ENCODE data around the gene CASKIN2.

CASKIN2 gene, protein sequence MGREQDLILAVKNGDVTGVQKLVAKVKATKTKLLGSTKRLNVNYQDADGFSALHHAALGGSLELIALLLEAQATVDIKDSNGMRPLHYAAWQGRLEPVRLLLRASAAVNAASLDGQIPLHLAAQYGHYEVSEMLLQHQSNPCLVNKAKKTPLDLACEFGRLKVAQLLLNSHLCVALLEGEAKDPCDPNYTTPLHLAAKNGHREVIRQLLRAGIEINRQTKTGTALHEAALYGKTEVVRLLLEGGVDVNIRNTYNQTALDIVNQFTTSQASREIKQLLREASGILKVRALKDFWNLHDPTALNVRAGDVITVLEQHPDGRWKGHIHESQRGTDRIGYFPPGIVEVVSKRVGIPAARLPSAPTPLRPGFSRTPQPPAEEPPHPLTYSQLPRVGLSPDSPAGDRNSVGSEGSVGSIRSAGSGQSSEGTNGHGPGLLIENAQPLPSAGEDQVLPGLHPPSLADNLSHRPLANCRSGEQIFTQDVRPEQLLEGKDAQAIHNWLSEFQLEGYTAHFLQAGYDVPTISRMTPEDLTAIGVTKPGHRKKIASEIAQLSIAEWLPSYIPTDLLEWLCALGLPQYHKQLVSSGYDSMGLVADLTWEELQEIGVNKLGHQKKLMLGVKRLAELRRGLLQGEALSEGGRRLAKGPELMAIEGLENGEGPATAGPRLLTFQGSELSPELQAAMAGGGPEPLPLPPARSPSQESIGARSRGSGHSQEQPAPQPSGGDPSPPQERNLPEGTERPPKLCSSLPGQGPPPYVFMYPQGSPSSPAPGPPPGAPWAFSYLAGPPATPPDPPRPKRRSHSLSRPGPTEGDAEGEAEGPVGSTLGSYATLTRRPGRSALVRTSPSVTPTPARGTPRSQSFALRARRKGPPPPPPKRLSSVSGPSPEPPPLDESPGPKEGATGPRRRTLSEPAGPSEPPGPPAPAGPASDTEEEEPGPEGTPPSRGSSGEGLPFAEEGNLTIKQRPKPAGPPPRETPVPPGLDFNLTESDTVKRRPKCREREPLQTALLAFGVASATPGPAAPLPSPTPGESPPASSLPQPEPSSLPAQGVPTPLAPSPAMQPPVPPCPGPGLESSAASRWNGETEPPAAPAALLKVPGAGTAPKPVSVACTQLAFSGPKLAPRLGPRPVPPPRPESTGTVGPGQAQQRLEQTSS (N-terminal part only)

DNA sequence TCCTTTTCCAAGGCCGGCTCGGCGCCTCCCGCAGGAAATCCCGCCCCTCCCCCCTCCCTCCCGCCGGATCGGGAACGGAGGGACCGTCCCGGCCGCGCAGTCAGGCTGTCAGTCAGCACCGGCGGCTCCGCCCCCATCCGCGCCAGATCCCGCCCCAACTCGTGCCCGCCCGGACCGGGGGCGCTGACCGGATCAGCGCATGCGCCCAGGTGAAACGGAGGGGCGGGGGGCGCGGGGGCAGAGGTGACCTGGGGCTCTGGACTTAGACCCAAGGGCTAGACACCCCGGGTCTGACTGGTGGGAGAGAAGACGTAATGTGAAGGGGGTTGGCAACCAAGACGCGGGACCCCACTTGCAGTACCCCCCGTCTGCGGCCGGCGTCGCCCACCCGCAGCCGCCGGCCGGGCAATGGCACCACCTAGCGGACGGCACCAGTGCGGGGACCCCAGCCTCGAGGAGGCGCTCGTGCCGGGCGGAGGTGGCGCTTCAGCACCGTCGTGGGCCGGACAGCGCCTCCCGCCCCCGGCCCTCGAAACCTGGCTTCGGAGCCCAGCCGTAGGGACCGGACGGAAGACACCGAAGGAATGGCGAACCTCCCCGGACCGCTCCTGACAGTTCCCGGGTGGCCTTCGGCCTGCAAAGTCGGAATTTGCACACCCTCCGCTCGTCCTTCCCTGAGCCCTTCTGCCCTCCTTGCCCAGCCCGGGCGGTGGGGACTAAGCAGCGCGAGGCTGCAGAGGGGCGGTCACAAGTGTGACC is at the start of gene CASKIN2:
CASKIN2 (minus strand) TSS at position 42 of the 759 bp plus-strand sequence. CDS start 1,733 bp downstream, outside the sequence.
- peak within 1 kb of the TSS; percentile 79 for H3K27ac ChIP-seq (ENCODE audit: low read depth, low read length)
- H3K9me3 ChIP-seq (ENCODE audit: control insufficient read depth in 5 of 5, low read length in 5 of 5), result no peaks in the 10 kb centered on the region
- H3K36me3 ChIP-seq (ENCODE audit: control insufficient read depth in 5 of 5, insufficient read depth in 5 of 5, low read length in 5 of 5), result peaks cover 0 to 17% (median 9%) of the 10 kb centered on the region in 5 donors
- peak within 1 kb of the TSS; percentile 78 to 92 (median 81) for H3K4me3 ChIP-seq (ENCODE audit: low read depth in 1 of 5, low read length in 5 of 5)
- peak within 1 kb of the TSS; percentile 63 to 93 (median 85) for H3K9ac ChIP-seq (ENCODE audit: low read length in 5 of 5)
- peaks cover 5 to 65% (median 54%) of the 10 kb centered on the region in 5 donors for H3K4me1 ChIP-seq (ENCODE audit: control insufficient read depth in 5 of 5, insufficient read depth in 5 of 5, low read length in 5 of 5)
- H3K27me3 ChIP-seq (ENCODE audit: control insufficient read depth in 5 of 5, insufficient read depth in 4 of 5, low read length in 5 of 5), result no peaks in the 10 kb centered on the region

DNA sequence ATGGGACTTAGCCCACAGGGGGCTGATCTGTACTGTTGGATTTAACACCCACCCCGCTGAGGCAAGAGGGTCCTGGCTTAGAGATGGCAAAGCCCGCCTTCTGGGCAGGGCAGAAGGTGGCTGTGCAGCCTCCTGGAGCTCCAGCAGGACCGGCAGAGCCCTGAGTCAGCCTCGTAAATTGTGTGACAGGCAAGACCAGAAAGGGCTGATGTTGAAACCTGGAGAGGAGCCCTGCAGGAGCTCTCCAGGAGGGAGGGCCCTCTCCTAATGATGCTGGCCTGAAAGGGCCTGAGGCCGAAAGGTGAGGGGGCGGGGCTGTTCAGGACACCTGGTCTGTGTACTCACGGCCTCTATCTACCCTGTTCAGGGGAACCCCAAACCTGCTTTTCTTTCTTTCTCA is 49.7 kb upstream of the CASKIN2 start:
- Histone ChIP-seq H3K4me3 (ENCODE audit: low read depth in 1 of 5, low read length in 5 of 5) (no peak overlapping the region), H3K36me3 (ENCODE audit: control insufficient read depth in 5 of 5, insufficient read depth in 5 of 5, low read length in 5 of 5) (peaks cover 0 to 22% (median 13%) of the 10 kb centered on the region in 5 donors), H3K4me1 (ENCODE audit: control insufficient read depth in 5 of 5, insufficient read depth in 5 of 5, low read length in 5 of 5) (peaks cover 0 to 5% (median 0%) of the 10 kb centered on the region in 5 donors), H3K9me3 (ENCODE audit: control insufficient read depth in 5 of 5, low read length in 5 of 5) (no peaks in the 10 kb centered on the region), H3K9ac (ENCODE audit: low read length in 5 of 5) (no peak overlapping the region), H3K27me3 (ENCODE audit: control insufficient read depth in 5 of 5, insufficient read depth in 4 of 5, low read length in 5 of 5) (no peaks in the 10 kb centered on the region), H3K27ac (ENCODE audit: low read depth, low read length) (no peak overlapping the region)

DNA sequence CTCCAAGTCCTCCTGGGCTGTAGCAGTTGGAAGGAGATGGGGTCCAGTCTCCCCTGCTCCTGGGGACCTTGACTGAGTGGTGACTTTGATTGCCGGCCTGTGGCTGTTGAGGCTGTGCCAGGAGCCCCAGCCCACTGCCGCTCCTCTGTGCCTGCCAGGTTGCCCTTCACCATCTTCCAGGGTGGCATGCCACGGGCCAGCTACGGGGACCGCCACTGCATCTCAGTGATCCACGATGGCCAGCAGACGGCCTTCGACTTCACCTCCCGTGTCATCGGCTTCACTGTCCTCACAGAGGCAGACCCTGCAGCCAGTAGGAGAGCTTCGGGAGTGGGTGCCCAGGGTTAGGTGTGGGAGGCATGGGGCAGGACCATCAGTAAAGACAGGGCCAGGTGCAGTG is 48.9 kb upstream of the CASKIN2 start:
- no peaks in the 10 kb centered on the region for H3K9me3 ChIP-seq (ENCODE audit: control insufficient read depth in 5 of 5, low read length in 5 of 5)
- H3K36me3 ChIP-seq (ENCODE audit: control insufficient read depth in 5 of 5, insufficient read depth in 5 of 5, low read length in 5 of 5), result peaks cover 0 to 22% (median 13%) of the 10 kb centered on the region in 5 donors
- H3K27me3 ChIP-seq (ENCODE audit: control insufficient read depth in 5 of 5, insufficient read depth in 4 of 5, low read length in 5 of 5), result no peaks in the 10 kb centered on the region
- no peak overlapping the region for H3K9ac ChIP-seq (ENCODE audit: low read length in 5 of 5)
- H3K27ac ChIP-seq (ENCODE audit: low read depth, low read length), result no peak overlapping the region
- peaks cover 0 to 5% (median 0%) of the 10 kb centered on the region in 5 donors for H3K4me1 ChIP-seq (ENCODE audit: control insufficient read depth in 5 of 5, insufficient read depth in 5 of 5, low read length in 5 of 5)
- H3K4me3 ChIP-seq (ENCODE audit: low read depth in 1 of 5, low read length in 5 of 5), result no peak overlapping the region

DNA sequence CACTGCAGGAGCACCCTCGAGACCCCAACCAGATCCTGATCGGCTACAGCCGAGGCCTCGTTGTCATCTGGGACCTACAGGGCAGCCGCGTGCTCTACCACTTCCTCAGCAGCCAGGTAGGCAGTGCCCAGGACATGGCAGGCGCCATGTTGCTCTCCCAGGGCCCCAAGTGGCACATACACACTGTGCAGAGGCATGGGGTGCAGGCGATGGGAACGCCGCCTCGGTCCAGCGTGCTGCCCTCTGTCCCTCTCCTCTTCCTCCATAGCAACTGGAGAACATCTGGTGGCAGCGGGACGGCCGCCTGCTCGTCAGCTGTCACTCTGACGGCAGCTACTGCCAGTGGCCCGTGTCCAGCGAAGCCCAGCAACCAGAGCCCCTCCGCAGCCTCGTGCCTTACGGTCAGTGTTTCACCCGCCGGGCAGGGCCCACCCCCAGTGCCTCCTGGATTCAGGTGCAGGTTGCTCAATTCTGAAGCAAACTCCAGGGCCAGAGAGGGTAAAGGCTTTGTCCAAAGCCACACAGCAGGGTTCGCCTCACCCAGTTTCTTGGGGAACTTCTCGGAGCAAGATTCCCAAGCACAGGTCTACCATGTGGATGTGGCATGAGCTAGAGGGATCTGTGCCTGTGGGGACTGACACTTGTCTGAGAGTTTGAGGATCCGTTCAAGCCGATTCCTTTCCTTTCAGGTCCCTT is 47.9 kb upstream of the CASKIN2 start:
- Histone ChIP-seq H3K9me3 (ENCODE audit: control insufficient read depth in 5 of 5, low read length in 5 of 5) (no peaks in the 10 kb centered on the region), H3K36me3 (ENCODE audit: control insufficient read depth in 5 of 5, insufficient read depth in 5 of 5, low read length in 5 of 5) (peaks cover 0 to 19% (median 13%) of the 10 kb centered on the region in 5 donors), H3K27ac (ENCODE audit: low read depth, low read length) (no peak overlapping the region), H3K4me3 (ENCODE audit: low read depth in 1 of 5, low read length in 5 of 5) (no peak overlapping the region), H3K27me3 (ENCODE audit: control insufficient read depth in 5 of 5, insufficient read depth in 4 of 5, low read length in 5 of 5) (no peaks in the 10 kb centered on the region), H3K4me1 (ENCODE audit: control insufficient read depth in 5 of 5, insufficient read depth in 5 of 5, low read length in 5 of 5) (peaks cover 0 to 5% (median 0%) of the 10 kb centered on the region in 5 donors), H3K9ac (ENCODE audit: low read length in 5 of 5) (no peak overlapping the region)

DNA sequence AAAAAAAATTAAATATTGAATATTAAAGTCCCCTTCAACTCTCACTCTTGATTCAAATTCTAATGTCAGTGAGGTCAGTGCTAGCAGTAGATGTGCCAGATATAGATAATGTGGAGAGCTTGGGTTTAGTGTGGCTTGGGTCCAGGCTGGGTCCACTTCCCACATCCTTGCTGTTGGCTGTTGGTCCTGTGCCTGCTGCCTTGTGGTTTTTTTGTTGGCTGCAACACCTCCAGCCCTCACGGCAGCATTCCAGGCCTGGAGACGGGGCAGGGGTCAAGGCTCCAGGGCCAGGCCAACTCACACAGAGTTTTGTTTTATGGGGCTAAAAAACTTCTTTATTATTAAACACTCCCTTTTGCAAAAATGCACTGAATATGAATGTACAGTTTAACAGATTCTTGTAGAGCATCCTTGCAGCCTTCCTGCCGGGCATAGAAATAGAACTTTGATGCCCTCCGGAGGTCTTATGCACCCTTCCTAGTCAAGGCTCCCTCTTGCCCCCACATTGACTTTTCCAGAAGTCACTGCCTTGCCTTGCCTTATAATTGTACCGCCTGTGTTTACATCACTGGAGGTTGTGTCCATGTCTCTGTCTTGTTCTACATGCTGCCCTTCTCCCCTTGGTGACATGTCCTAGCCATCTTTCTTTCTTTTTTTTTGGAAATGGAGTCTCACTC is 46.7 kb upstream of the CASKIN2 start:
- peaks cover 0 to 8% (median 5%) of the 10 kb centered on the region in 5 donors for H3K4me1 ChIP-seq (ENCODE audit: control insufficient read depth in 5 of 5, insufficient read depth in 5 of 5, low read length in 5 of 5)
- peaks cover 0 to 19% (median 13%) of the 10 kb centered on the region in 5 donors for H3K36me3 ChIP-seq (ENCODE audit: control insufficient read depth in 5 of 5, insufficient read depth in 5 of 5, low read length in 5 of 5)
- H3K9ac ChIP-seq (ENCODE audit: low read length in 5 of 5), result no peak overlapping the region
- H3K27ac ChIP-seq (ENCODE audit: low read depth, low read length), result no peak overlapping the region
- H3K27me3 ChIP-seq (ENCODE audit: control insufficient read depth in 5 of 5, insufficient read depth in 4 of 5, low read length in 5 of 5), result no peaks in the 10 kb centered on the region
- no peaks in the 10 kb centered on the region for H3K9me3 ChIP-seq (ENCODE audit: control insufficient read depth in 5 of 5, low read length in 5 of 5)
- no peak overlapping the region for H3K4me3 ChIP-seq (ENCODE audit: low read depth in 1 of 5, low read length in 5 of 5)

DNA sequence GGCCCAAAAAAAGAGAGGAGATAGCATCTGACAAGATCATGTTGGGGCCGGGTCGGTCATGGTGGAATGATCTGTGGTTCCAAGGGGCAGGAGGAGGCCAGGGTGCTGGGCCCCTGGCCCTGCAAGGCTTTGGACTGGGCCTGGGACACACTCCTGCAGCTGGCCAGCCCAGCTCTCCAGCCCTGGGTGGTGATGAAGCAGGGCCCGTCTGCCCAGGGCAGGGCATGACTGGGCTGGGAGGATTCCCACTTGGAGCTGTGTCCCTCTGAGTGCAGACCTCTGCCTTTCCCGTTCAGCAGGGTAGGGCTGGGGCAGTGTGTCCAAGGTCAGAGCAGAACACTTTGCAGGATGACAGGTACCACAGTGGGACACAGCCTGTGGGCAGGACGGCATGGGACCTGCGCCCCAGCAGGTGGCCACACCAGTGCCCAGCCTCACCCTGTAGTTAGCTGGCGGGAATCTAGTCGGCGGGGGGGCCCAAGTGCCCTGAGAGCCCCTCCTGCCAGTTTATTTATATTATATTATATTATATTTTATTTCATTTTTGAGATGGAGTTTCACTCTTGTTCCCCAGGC is 44.7 kb upstream of the CASKIN2 start:
- no peaks in the 10 kb centered on the region for H3K27me3 ChIP-seq (ENCODE audit: control insufficient read depth in 5 of 5, insufficient read depth in 4 of 5, low read length in 5 of 5)
- H3K9ac ChIP-seq (ENCODE audit: low read length in 5 of 5), result no peak overlapping the region
- H3K27ac ChIP-seq (ENCODE audit: low read depth, low read length), result no peak overlapping the region
- peaks cover 0 to 8% (median 5%) of the 10 kb centered on the region in 5 donors for H3K4me1 ChIP-seq (ENCODE audit: control insufficient read depth in 5 of 5, insufficient read depth in 5 of 5, low read length in 5 of 5)
- peaks cover 0 to 17% (median 11%) of the 10 kb centered on the region in 5 donors for H3K36me3 ChIP-seq (ENCODE audit: control insufficient read depth in 5 of 5, insufficient read depth in 5 of 5, low read length in 5 of 5)
- no peaks in the 10 kb centered on the region for H3K9me3 ChIP-seq (ENCODE audit: control insufficient read depth in 5 of 5, low read length in 5 of 5)
- H3K4me3 ChIP-seq (ENCODE audit: low read depth in 1 of 5, low read length in 5 of 5), result no peak overlapping the region

DNA sequence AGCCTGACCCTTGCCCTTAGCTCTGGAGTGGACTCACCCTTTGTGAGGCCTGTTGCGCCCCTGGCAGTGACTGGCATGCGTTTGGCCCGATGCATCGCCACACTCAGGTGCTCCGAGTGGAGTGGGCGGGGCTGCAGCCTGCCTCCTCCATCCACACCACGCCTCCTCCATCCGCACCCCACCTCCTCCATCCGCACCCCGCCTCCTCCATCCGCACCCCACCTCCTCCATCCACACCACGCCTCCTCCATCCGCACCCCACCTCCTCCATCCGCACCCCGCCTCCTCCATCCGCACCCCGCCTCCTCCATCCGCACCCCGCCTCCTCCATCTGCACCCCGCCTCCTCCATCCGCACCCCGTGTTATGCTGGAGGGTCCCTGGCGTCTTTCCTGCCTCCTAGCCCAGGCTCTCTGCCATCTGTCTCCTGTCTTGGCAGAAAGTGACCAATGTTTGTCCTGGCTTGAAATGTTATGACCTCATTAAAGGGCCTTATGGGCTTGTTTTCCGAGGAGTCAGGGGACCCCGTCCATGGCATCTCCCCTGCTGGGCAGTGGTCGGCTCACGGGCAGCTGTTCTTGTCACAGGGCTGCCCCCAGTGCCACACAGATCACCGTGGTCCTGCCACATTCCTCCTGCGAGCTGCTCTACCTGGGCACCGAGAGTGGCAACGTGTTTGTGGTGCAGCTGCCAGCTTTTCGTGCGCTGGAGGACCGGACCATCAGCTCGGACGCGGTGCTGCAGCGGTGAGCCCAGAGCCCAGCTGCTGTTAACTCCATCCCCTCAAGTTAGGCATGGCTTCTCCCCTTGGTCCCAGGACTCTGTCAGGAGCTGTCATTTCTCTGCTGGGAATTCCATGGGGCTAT is 43.6 kb upstream of the CASKIN2 start:
- H3K4me3 ChIP-seq (ENCODE audit: low read depth in 1 of 5, low read length in 5 of 5), result no peak overlapping the region
- peaks cover 0 to 8% (median 5%) of the 10 kb centered on the region in 5 donors for H3K4me1 ChIP-seq (ENCODE audit: control insufficient read depth in 5 of 5, insufficient read depth in 5 of 5, low read length in 5 of 5)
- no peaks in the 10 kb centered on the region for H3K9me3 ChIP-seq (ENCODE audit: control insufficient read depth in 5 of 5, low read length in 5 of 5)
- H3K27ac ChIP-seq (ENCODE audit: low read depth, low read length), result no peak overlapping the region
- H3K9ac ChIP-seq (ENCODE audit: low read length in 5 of 5), result no peak overlapping the region
- peaks cover 0 to 11% (median 10%) of the 10 kb centered on the region in 5 donors for H3K36me3 ChIP-seq (ENCODE audit: control insufficient read depth in 5 of 5, insufficient read depth in 5 of 5, low read length in 5 of 5)
- no peaks in the 10 kb centered on the region for H3K27me3 ChIP-seq (ENCODE audit: control insufficient read depth in 5 of 5, insufficient read depth in 4 of 5, low read length in 5 of 5)
